ENCODE results near the gene HMMR. TPM values are rescaled to one million over a fixed set of nuclear protein-coding genes. Genes with fewer than 3 reads are reported as not detected.

HMMR gene
- total and polyA plus RNA-seq, 9 of the 15 experiments (the other 6 are each of a cell fraction or from before 2014, with no cell fraction given), result 74.9 to 133 (median 90.8) TPM

- DNase-seq (ENCODE audit: extremely low read depth in 1 of 4, low spot score in 3 of 4), result peak; percentile 27 to 89 (median 52)
- Histone ChIP-seq H3K36me3 (ENCODE audit: control insufficient read depth, insufficient read depth, low read length) (no peaks in the 10 kb centered on the region), H3K4me2 (ENCODE audit: insufficient read depth, low read length) (peak overlapping the region; percentile 88), H3K4me1 (replicated peaks in 1 of 2; ENCODE audit: control insufficient read depth in 2 of 2, insufficient read depth in 2 of 2, low read length in 2 of 2) (peaks cover 4 to 5% of the 10 kb centered on the region in 2 experiments; a peak in 3 of 5 replicates), H3K9ac (ENCODE audit: insufficient read depth in 1 of 2, low read depth in 2 of 2, low read length in 2 of 2) (peak overlapping the region; percentile 23 to 85; a peak in 3 of 4 replicates), H3K9me1 (ENCODE audit: control insufficient read depth, insufficient read depth, low read length) (no peaks in the 10 kb centered on the region), H3K27me3 (ENCODE audit: control insufficient read depth in 2 of 2, insufficient read depth in 2 of 2, low read length in 2 of 2) (no peaks in the 10 kb centered on the region), H3K9me3 (replicated peaks; ENCODE audit: control insufficient read depth, insufficient read depth, low read depth, low read length) (no peaks in the 10 kb centered on the region), H2AFZ (ENCODE audit: low read depth, low read length) (peak overlapping the region; percentile 91), H3K4me3 (peak overlapping the region; percentile 65), H4K20me1 (replicated peaks; ENCODE audit: control insufficient read depth, insufficient read depth, low read length) (0 out of 2 replicates have a peak, but pooled peaks cover 3% of the 10 kb centered on the region), H3K27ac (ENCODE audit: extremely low read depth, low read depth, low read length) (peak overlapping the region; percentile 87), H3K79me2 (ENCODE audit: control insufficient read depth, insufficient read depth, low read length) (peaks cover 47% of the 10 kb centered on the region)
- BruUV-seq (replicated peaks), result TSS peak; percentile 10
- ChIA-PET POLR2A (interaction anchor here (0.5 to 4.7 kb wide), 8 partner anchors 8 to 66 kb away, joined by 3 to 44 read pairs (median 4); partner anchors contain the start of genes CCNG1, HMMR and NUDCD2), CTCF (ENCODE audit: low intra/inter-chr PET ratio) (no interaction called here)
- intact Hi-C loops (cut with micrococcal nuclease) (loop anchor here (1.0 kb wide), 1 partner anchor 66 kb away; the partner anchor contains the start of gene CCNG1), in situ Hi-C loops (cut with MboI) (loop anchor here (25.0 kb wide), 1 partner anchor 859 kb away; no protein-coding TSS in a partner anchor)
- under 1% methylated on average over 17 of the region's 17 CpGs for WGBS (ENCODE audit: insufficient coverage, low coverage, missing lambda C conversion rate)
- peak; percentile 96 for FAIRE-seq
- ATAC-seq, result peak; percentile 61
- TF ChIP-seq NCOA4 (IDR thresholded peaks at IDR 0.05; ENCODE audit: partially characterized antibody) (no peak), FOXM1 (IDR thresholded peaks at IDR 0.05; ENCODE audit: low read depth) (peak; percentile 37; the same call in 1 of the 2 replicates), FOXM1 (CRISPR knock-in tag; IDR thresholded peaks at IDR 0.05; ENCODE audit: low read depth) (no peak), PML (IDR thresholded peaks at IDR 0.05; ENCODE audit: low read length) (peak; percentile 61; the same call in 1 of the 2 replicates), POLR3G (IDR thresholded peaks at IDR 0.05; ENCODE audit: extremely low read depth, insufficient read length, insufficient replicate concordance) (no peak), GTF2E2 (tag; IDR thresholded peaks at IDR 0.05) (0 out of 2 replicates have a peak, but pooled peaks have one; percentile 43), NRF1 (conservative IDR thresholded peaks at IDR 0.05 in 1 of 2, IDR thresholded peaks at IDR 0.05 in 1 of 2) (peak; percentile 27 to 48; a peak in 3 of 4 replicates), ETV1 (tag; conservative IDR thresholded peaks at IDR 0.05; ENCODE audit: low read depth) (0 out of 2 replicates have a peak, but pooled peaks have one; percentile 13), TEAD4 (IDR thresholded peaks at IDR 0.05; ENCODE audit: low read length) (peak; percentile 58), TEAD4 (CRISPR knock-in tag; IDR thresholded peaks at IDR 0.05; ENCODE audit: borderline replicate concordance) (no peak)
- TF ChIP-seq, protein P1, sequence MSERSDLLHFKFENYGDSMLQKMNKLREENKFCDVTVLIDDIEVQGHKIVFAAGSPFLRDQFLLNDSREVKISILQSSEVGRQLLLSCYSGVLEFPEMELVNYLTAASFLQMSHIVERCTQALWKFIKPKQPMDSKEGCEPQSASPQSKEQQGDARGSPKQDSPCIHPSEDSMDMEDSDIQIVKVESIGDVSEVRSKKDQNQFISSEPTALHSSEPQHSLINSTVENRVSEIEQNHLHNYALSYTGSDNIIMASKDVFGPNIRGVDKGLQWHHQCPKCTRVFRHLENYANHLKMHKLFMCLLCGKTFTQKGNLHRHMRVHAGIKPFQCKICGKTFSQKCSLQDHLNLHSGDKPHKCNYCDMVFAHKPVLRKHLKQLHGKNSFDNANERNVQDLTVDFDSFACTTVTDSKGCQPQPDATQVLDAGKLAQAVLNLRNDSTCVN (CRISPR knock-in tag; IDR thresholded peaks at IDR 0.05), result no peak
- TF ChIP-seq, protein P2, sequence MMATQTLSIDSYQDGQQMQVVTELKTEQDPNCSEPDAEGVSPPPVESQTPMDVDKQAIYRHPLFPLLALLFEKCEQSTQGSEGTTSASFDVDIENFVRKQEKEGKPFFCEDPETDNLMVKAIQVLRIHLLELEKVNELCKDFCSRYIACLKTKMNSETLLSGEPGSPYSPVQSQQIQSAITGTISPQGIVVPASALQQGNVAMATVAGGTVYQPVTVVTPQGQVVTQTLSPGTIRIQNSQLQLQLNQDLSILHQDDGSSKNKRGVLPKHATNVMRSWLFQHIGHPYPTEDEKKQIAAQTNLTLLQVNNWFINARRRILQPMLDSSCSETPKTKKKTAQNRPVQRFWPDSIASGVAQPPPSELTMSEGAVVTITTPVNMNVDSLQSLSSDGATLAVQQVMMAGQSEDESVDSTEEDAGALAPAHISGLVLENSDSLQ (IDR thresholded peaks at IDR 0.05), result peak; percentile 49; the same call in 1 of the 2 replicates
Measured at GRCh38 chr5:163503106-163504078, 43.0 kb downstream of the HMMR start.

Data from K562 (cell line).